Inflammatory macrophage treated with lipopolysaccharide for 1 hour (primary cell): ENCODE results near the gene DAPP1.
A peak's percentile ranks its signal among the peaks of the same experiment; 100 is the strongest.
"Not testable (repeated sequence)": the region's sequence is repeated elsewhere in the genome, so short reads cannot be mapped to it uniquely, and the experiment has no call there.

Experiments
- DNase-seq, 2 donors: peaks; one replicate each; pipeline ENCODE4 v3.0.0-alpha.2; 2020 to 2022

The DAPP1 gene

GRCh38 chr4:99825272-99825671, 8.6 kb downstream of the DAPP1 start:
- DNase-seq = no peak

GRCh38 chr4:99826016-99826415, 9.4 kb downstream of the DAPP1 start:
- DNase-seq = no peak

- DNase-seq = peak; percentile 76 to 83
These were observed 10.8 kb downstream of the DAPP1 start for GRCh38 chr4:99827454-99827853.

GRCh38 chr4:99827857-99828256, 11.2 kb downstream of the DAPP1 start:
- peak in 1 of 2 donors; percentile 25 for DNase-seq

GRCh38 chr4:99828477-99828876, 11.8 kb downstream of the DAPP1 start:
- no peak for DNase-seq

- not testable (repeated sequence) for DNase-seq
These were observed 13.4 kb downstream of the DAPP1 start for GRCh38 chr4:99830051-99830450.

GRCh38 chr4:99832321-99832720, 15.7 kb downstream of the DAPP1 start:
- no peak for DNase-seq

GRCh38 chr4:99832758-99833157, 16.1 kb downstream of the DAPP1 start:
- DNase-seq = no peak

GRCh38 chr4:99833756-99834155, 17.1 kb downstream of the DAPP1 start:
- DNase-seq = no peak

- no peak for DNase-seq
These were observed 17.9 kb downstream of the DAPP1 start for GRCh38 chr4:99834569-99834968.

- DNase-seq = no peak
These were observed 19.3 kb downstream of the DAPP1 start for GRCh38 chr4:99835942-99836341.

GRCh38 chr4:99838927-99839326, 22.3 kb downstream of the DAPP1 start:
- DNase-seq = no peak

- no peak for DNase-seq
These were observed 24.5 kb downstream of the DAPP1 start for GRCh38 chr4:99841129-99841528.

- no peak for DNase-seq
These were observed 26.8 kb downstream of the DAPP1 start for GRCh38 chr4:99843413-99843812.

- DNase-seq = no peak
These were observed 27.4 kb downstream of the DAPP1 start for GRCh38 chr4:99844048-99844447.

GRCh38 chr4:99845179-99845578, 28.6 kb downstream of the DAPP1 start:
- no peak for DNase-seq

GRCh38 chr4:99845708-99846469, 29.3 kb downstream of the DAPP1 start:
- no peak for DNase-seq

- DNase-seq = no peak
These were observed 30.3 kb downstream of the DAPP1 start for GRCh38 chr4:99846891-99847290.

- no peak for DNase-seq
These were observed 30.8 kb downstream of the DAPP1 start for GRCh38 chr4:99847362-99847976.

- no peak for DNase-seq
These were observed 32.0 kb downstream of the DAPP1 start for GRCh38 chr4:99848591-99849001.

- DNase-seq = no peak
These were observed 35.6 kb downstream of the DAPP1 start for GRCh38 chr4:99852199-99852749.

- DNase-seq = no peak
These were observed 36.6 kb downstream of the DAPP1 start for GRCh38 chr4:99853190-99853589.

GRCh38 chr4:99853999-99854398, 37.4 kb downstream of the DAPP1 start:
- no peak for DNase-seq

GRCh38 chr4:99855678-99856077, 39.1 kb downstream of the DAPP1 start:
- peak; percentile 77 to 81 for DNase-seq
